GM12878 (cell line): ENCODE results near the gene WDR72. TPM values are rescaled to one million over a fixed set of nuclear protein-coding genes. Genes with fewer than 3 reads are reported as not detected.

Experiments
- ATAC-seq: fragments of 200-7000 bp; cut with Tn5 transposase; 3 replicates; pipeline ENCODE4 v1.9.1; 2020; ENCODE audit warnings: mild to moderate bottlenecking, moderate library complexity
- BruUV-seq: library from RNA; stranded (reverse); fragments of 400-500 nt; replicated peaks from 2 replicates; lab custom pipeline; 2021; lab: Mats Ljungman, UMichigan
- CTCF ChIA-PET: fragments of 300-600 bp; sonication (Branson Sonifier 250); formaldehyde crosslinking; extraction: SDS; loops from one replicate; lab custom pipeline; 2021; ENCODE audit warnings: inconsistent platforms; lab: Yijun Ruan, JAX
- POLR2A ChIA-PET: fragments of 350-600 bp; formaldehyde crosslinking; extraction: SDS; loops from one replicate; lab custom pipeline; 2021; ENCODE audit warnings: inconsistent platforms; lab: Charles Lee
- RAD21 ChIA-PET: fragments of 300-600 bp; sonication (Branson Sonifier 250); formaldehyde crosslinking; loops from one replicate; lab custom pipeline; 2023; ENCODE audit warnings: antibody characterized with exemption; ENCODE audit not compliant: unreplicated experiment; lab: Charles Lee
- SMC1A ChIA-PET: fragments of 300-600 bp; sonication (Branson Sonifier 250); formaldehyde crosslinking; loops from one replicate; lab custom pipeline; 2023; ENCODE audit not compliant: unreplicated experiment, uncharacterized antibody; lab: Charles Lee
- DNase-seq: peaks from one replicate; pipeline ENCODE4 v3.0.0-alpha.2; 2011; ENCODE audit warnings: low read depth, low spot score
- FAIRE-seq: peaks from 3 replicates; lab custom pipeline; 2011; peaks lifted over from hg19 to GRCh38; lab: Jason Lieb, UNC
- H2AFZ ChIP-seq: 2 replicates; pipeline ENCODE4 v1.6.0; 2011; ENCODE audit warnings: low read depth, low read length, control low read depth; ENCODE audit not compliant: control insufficient read depth
- H3K27ac ChIP-seq: 2 replicates; pipeline ENCODE4 v1.5.1; 2011; ENCODE audit warnings: control low read depth; ENCODE audit not compliant: control insufficient read depth, insufficient read depth
- H3K27me3 ChIP-seq, 2 experiments: replicated peaks in 1 of 2; 2 replicates each; pipeline versions ENCODE4 v1.6.0 to v1.6.1; 2011; ENCODE audit warnings: low read length in 1 of 2; ENCODE audit not compliant: control insufficient read depth in 2 of 2, insufficient read depth in 2 of 2
- H3K36me3 ChIP-seq, 2 experiments: 2 replicates each; pipeline ENCODE4 v1.5.1; 2011; ENCODE audit warnings: low read length in 1 of 2; ENCODE audit not compliant: control insufficient read depth in 2 of 2, insufficient read depth in 2 of 2
- H3K4me1 ChIP-seq: 2 replicates; pipeline ENCODE4 v1.6.1; 2011; ENCODE audit warnings: mild to moderate bottlenecking, low read length, moderate library complexity, mixed read lengths; ENCODE audit not compliant: control insufficient read depth, insufficient read depth
- H3K4me2 ChIP-seq: 2 replicates; pipeline ENCODE4 v1.6.0; 2011; ENCODE audit warnings: control low read depth; ENCODE audit not compliant: control insufficient read depth, insufficient read depth
- H3K4me3 ChIP-seq: fragments of 200-600 bp; sonication (generic); 2 replicates; pipeline ENCODE4 v1.5.1; 2016
- H3K79me2 ChIP-seq: 2 replicates; pipeline ENCODE4 v1.6.0; 2011; ENCODE audit warnings: low read length; ENCODE audit not compliant: control insufficient read depth, insufficient read depth
- H3K9ac ChIP-seq: 2 replicates; pipeline ENCODE4 v1.8.0; 2011; ENCODE audit warnings: low read length, control low read depth, mixed read lengths; ENCODE audit not compliant: control insufficient read depth, insufficient read depth
- H3K9me3 ChIP-seq: replicated peaks from 3 replicates; pipeline ENCODE4 v1.5.1; 2011; ENCODE audit warnings: mild to moderate bottlenecking, low read length; ENCODE audit not compliant: control insufficient read depth, insufficient read depth
- H4K20me1 ChIP-seq: 2 replicates; pipeline ENCODE4 v1.6.0; 2011; ENCODE audit not compliant: control insufficient read depth, insufficient read depth
- BCLAF1 ChIP-seq: fragments of 450-650 bp; IDR thresholded peaks from 2 replicates; pipeline ENCODE4 v1.6.1; 2017; ENCODE audit warnings: antibody characterized with exemption, mild to moderate bottlenecking, moderate library complexity
- JUND ChIP-seq: IDR thresholded peaks from 2 replicates; pipeline ENCODE4 v1.6.1; 2012; ENCODE audit warnings: low read depth, mild to moderate bottlenecking, low read length, improper control_type of control experiment, moderate library complexity
- KLF5 ChIP-seq: fragments of 450-650 bp; IDR thresholded peaks from 2 replicates; pipeline ENCODE4 v1.6.1; 2014; ENCODE audit warnings: mild to moderate bottlenecking; ENCODE audit not compliant: partially characterized antibody
- NFIC ChIP-seq: IDR thresholded peaks from 2 replicates; pipeline ENCODE4 v1.6.1; 2012; ENCODE audit warnings: low read depth, mild to moderate bottlenecking, inconsistent platforms, low read length, moderate library complexity
- NFXL1 ChIP-seq: fragments of 450-650 bp; IDR thresholded peaks from 2 replicates; pipeline ENCODE4 v1.6.1; 2017; ENCODE audit warnings: antibody characterized with exemption, mild to moderate bottlenecking, borderline replicate concordance
- NRF1 ChIP-seq: conservative IDR thresholded peaks from 2 replicates; pipeline ENCODE4 v1.6.1; 2011; ENCODE audit warnings: mild to moderate bottlenecking, low read depth, low read length, improper control_type of control experiment
- RAD21 ChIP-seq: IDR thresholded peaks from 2 replicates; pipeline ENCODE4 v1.6.1; 2011; ENCODE audit warnings: mild to moderate bottlenecking, low read depth, low read length, moderate library complexity; ENCODE audit not compliant: insufficient read depth
- SKIL ChIP-seq: fragments of 450-650 bp; IDR thresholded peaks from 2 replicates; pipeline ENCODE4 v1.6.1; 2017; ENCODE audit warnings: mild to moderate bottlenecking, low read depth, inconsistent platforms; ENCODE audit not compliant: poor library complexity, severe bottlenecking
- SMAD5 ChIP-seq: IDR thresholded peaks from 2 replicates; pipeline ENCODE4 v1.6.1; 2016; ENCODE audit warnings: antibody characterized with exemption, low read depth
- SMARCA5 ChIP-seq: fragments of 450-650 bp; IDR thresholded peaks from 2 replicates; pipeline ENCODE4 v1.6.1; 2017; ENCODE audit warnings: mild to moderate bottlenecking
- SREBF1 ChIP-seq: IDR thresholded peaks from 2 replicates; pipeline ENCODE4 v1.6.1; 2012; ENCODE audit warnings: mild to moderate bottlenecking, low read length
- ZNF274 ChIP-seq: IDR thresholded peaks from one replicate; pipeline ENCODE4 v1.8.0; 2011; ENCODE audit not compliant: insufficient read length, insufficient read depth
- ZZZ3 ChIP-seq: IDR thresholded peaks from 2 replicates; pipeline ENCODE4 v1.6.1; 2011; ENCODE audit warnings: low read depth; ENCODE audit not compliant: control insufficient read depth, insufficient read length
- WGBS: methylation state at CpG from one replicate; pipeline ENCODE4 v1.1.6; 2016; ENCODE audit warnings: low lambda C conversion rate; ENCODE audit not compliant: insufficient replicate concordance, insufficient coverage; ENCODE audit errors: missing lambda C conversion rate; 5-methylcytosine and 5-hydroxymethylcytosine counted together
- in situ Hi-C: fragments of 300-500 bp; cut with MboI; formaldehyde crosslinking; loops from 9 replicates; pipeline ENCODE4 v1.14.3; 2018; ENCODE audit warnings: mixed read lengths
- intact Hi-C: fragments of 100-400 bp; cut with micrococcal nuclease; formaldehyde crosslinking; loops from one replicate; pipeline ENCODE4 v1.14.2; 2022; ENCODE audit not compliant: unreplicated experiment
- polyA plus RNA-seq, 11 experiments: library from polyadenylated mRNA; depleted of rRNA in 4 of 11; unstranded in 6 of 11; stranded (reverse) in 5 of 11; fragments of >200 nt; fragmentation: Nextera tagmentation in 4 of 11; fragmentation: Illumina TruSeq in 1 of 11; extraction: Ambion mirVana in 4 of 11; extraction: Trizol in 1 of 11; gene quantifications; 1 replicate in 1 of 11; 2 replicates in 10 of 11; pipeline versions ENCODE4 v1.2.1 to v1.2.3, GENCODE V29; 2011 to 2016; ENCODE audit warnings: inconsistent platforms in 2 of 11, missing spikeins in 2 of 11, low read depth in 1 of 11
- total RNA-seq, 4 experiments: library from RNA; depleted of rRNA in 3 of 4; stranded (reverse); fragments of >200 nt in 3 of 4; fragmentation: Illumina TruSeq in 1 of 4; extraction: Trizol in 1 of 4; gene quantifications; 2 replicates each; pipeline versions ENCODE4 v1.2.1 to v1.2.3, GENCODE V29; 2013 to 2021

Gene WDR72
- total and polyA plus RNA-seq, 10 of the 15 experiments (the other 5 are each of a cell fraction or from before 2014, with no cell fraction given): 0.03 TPM; not detected in 9

GRCh38 chr15:53511175-53511574, 248.3 kb downstream of the WDR72 start:
- no peak for FAIRE-seq
- Histone ChIP-seq H3K4me1 (no peaks in the 10 kb centered on the region), H3K4me2 (no peak overlapping the region), H3K9me3 (no peaks in the 10 kb centered on the region), H3K36me3 (no peaks in the 10 kb centered on the region)
- ChIA-PET CTCF (no interaction called here), RAD21 (no interaction called here), SMC1A (no interaction called here)
- TF ChIP-seq KLF5: no peak
- TF ChIP-seq BCLAF1: no peak
- TF ChIP-seq, all 136 proteins: peak for 0
- BruUV-seq: no TSS peak
- no peaks in the 10 kb centered on the region for H3K79me2 ChIP-seq
- H3K9ac ChIP-seq: no peak overlapping the region
- intact Hi-C loops: no loop called here
- no peaks in the 10 kb centered on the region for H4K20me1 ChIP-seq
- in situ Hi-C loops: no loop called here
- POLR2A ChIA-PET: no interaction called here
- DNase-seq (no peak), ATAC-seq (no peak)
- H3K27ac ChIP-seq: no peak overlapping the region
- H3K4me3 ChIP-seq: no peak overlapping the region
- no peaks in the 10 kb centered on the region for H3K27me3 ChIP-seq
- H2AFZ ChIP-seq: no peak overlapping the region

GRCh38 chr15:53506370-53506769, 253.1 kb downstream of the WDR72 start:
- TF ChIP-seq SMAD5 (no peak), ZZZ3 (no peak), SREBF1 (no peak), NFXL1 (no peak), NRF1 (no peak), RAD21 (no peak), SKIL (no peak), SMARCA5 (no peak), NFIC (no peak), ZNF274 (no peak), JUND (no peak)
- POLR2A ChIA-PET: no interaction called here
- Histone ChIP-seq H3K4me2 (no peak overlapping the region), H3K27me3 (no peaks in the 10 kb centered on the region), H4K20me1 (no peaks in the 10 kb centered on the region), H3K36me3 (no peaks in the 10 kb centered on the region), H3K4me3 (no peak overlapping the region), H3K4me1 (no peaks in the 10 kb centered on the region), H2AFZ (no peak overlapping the region), H3K9ac (no peak overlapping the region), H3K9me3 (no peaks in the 10 kb centered on the region), H3K27ac (no peak overlapping the region), H3K79me2 (no peaks in the 10 kb centered on the region)
- ATAC-seq (no peak), FAIRE-seq (no peak), DNase-seq (no peak)
- in situ Hi-C loops (no loop called here), intact Hi-C loops (no loop called here)
- CTCF ChIA-PET: no interaction called here
- no TSS peak for BruUV-seq
- RAD21 ChIA-PET: no interaction called here
- WGBS: 13% methylated on average over 2 of the region's 2 CpGs
- SMC1A ChIA-PET: no interaction called here
